Sigmoid colon (tissue), 4 donors: ENCODE data around the gene ZNF692.

ENCODE experiments used
- CTCF ChIP-seq, 4 experiments: fragments of 450-650 bp in 3 of 4; fragments of 200-600 bp in 1 of 4; IDR thresholded peaks; one replicate each; pipeline ENCODE4 v1.5.1; 2016 to 2019; ENCODE audit warnings: antibody characterized with exemption in 4 of 4, mild to moderate bottlenecking in 3 of 4, moderate library complexity in 2 of 4
- POLR2AphosphoS5 ChIP-seq, 4 donors: sonication (generic); formaldehyde crosslinking; IDR thresholded peaks; one replicate each; pipeline ENCODE4 v1.6.1; 2017; ENCODE audit warnings: antibody characterized with exemption in 4 of 4

GRCh38 chr1:248884632-248885295 lies 25.9 kb upstream of the ZNF692 start:
- TF ChIP-seq CTCF (IDR thresholded peaks at IDR 0.05) (no peak), POLR2AphosphoS5 (IDR thresholded peaks at IDR 0.05) (no peak)
